Measurements from ENCODE around the gene ASB11. TPM values are rescaled to one million over a fixed set of nuclear protein-coding genes. Genes with fewer than 3 reads are reported as not detected.
"Not testable (repeated sequence)": the region's sequence is repeated elsewhere in the genome, so short reads cannot be mapped to it uniquely, and the experiment has no call there.

ASB11 gene
- total RNA-seq, 4 donors from 2014 or later = 0.20 TPM; not detected in 3

DNA sequence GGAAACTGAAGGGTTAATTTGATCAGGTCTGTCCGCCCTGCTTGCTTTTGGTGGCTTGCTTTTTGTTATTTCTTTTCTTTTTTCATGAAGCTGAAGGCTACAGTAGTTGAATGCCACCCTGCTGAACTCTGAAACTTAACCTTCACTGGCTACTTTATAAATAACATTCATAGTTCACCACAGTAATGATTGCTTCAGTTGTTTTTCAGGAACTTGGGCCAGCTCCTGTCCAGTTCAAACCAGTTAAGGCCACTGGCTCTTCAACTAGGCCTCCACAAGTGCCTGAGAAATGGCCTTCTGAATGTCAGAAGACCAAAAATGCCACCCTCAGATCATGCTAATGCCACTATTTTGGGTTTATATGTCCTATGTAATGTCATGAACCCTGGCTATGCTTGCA, 37.8 kb downstream of the ASB11 start:
- Histone ChIP-seq H3K9me3 (no peaks in the 10 kb centered on the region), H3K36me3 (no peaks in the 10 kb centered on the region)
- WGBS, 2 donors = 45 to 52% methylated on average over 1 of the region's 1 CpG

DNA sequence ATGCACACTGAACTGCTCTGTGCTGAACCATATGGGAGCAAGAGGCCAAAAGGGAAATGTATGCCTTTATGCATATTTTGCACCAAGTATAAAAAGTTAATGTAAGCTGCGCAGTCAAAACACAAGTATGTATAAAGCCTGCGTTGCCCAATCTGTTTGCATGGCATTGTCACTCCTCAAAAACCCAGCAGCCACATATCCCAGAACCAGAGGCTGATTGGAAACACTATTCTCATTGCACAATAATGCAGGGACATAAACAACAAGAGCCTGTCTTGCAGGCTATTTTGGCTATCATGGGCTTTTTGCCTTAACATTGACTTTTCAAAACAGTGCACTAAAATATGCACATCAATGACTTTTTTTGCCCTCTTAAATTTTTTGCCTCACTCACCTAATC, 40.5 kb downstream of the ASB11 start:
- TF ChIP-seq, protein P1, sequence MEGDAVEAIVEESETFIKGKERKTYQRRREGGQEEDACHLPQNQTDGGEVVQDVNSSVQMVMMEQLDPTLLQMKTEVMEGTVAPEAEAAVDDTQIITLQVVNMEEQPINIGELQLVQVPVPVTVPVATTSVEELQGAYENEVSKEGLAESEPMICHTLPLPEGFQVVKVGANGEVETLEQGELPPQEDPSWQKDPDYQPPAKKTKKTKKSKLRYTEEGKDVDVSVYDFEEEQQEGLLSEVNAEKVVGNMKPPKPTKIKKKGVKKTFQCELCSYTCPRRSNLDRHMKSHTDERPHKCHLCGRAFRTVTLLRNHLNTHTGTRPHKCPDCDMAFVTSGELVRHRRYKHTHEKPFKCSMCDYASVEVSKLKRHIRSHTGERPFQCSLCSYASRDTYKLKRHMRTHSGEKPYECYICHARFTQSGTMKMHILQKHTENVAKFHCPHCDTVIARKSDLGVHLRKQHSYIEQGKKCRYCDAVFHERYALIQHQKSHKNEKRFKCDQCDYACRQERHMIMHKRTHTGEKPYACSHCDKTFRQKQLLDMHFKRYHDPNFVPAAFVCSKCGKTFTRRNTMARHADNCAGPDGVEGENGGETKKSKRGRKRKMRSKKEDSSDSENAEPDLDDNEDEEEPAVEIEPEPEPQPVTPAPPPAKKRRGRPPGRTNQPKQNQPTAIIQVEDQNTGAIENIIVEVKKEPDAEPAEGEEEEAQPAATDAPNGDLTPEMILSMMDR (IDR thresholded peaks at IDR 0.05) = no peak
- no peak for TF ChIP-seq POLR2A (IDR thresholded peaks at IDR 0.05)
- H3K27ac ChIP-seq = no peak overlapping the region
- no peaks in the 10 kb centered on the region for H3K27me3 ChIP-seq
- DNase-seq = no peak
- H3K4me3 ChIP-seq (replicated peaks in 1 of 3) = no peak overlapping the region
- no peaks in the 10 kb centered on the region for H3K36me3 ChIP-seq
- WGBS, 2 donors = 97 to 100% methylated on average over 2 of the region's 2 CpGs
- intact Hi-C loops (cut with DNase I) = no loop called here
- no peaks in the 10 kb centered on the region for H3K9me3 ChIP-seq
- H3K4me1 ChIP-seq = no peaks in the 10 kb centered on the region

More for the DNA sequence above, 37.8 kb downstream of the ASB11 start:
- Histone ChIP-seq H3K27ac (no peak overlapping the region), H3K4me3 (replicated peaks in 1 of 3) (no peak overlapping the region), H3K4me1 (no peaks in the 10 kb centered on the region), H3K27me3 (no peaks in the 10 kb centered on the region)
- intact Hi-C loops (cut with DNase I) = no loop called here
- TF ChIP-seq, protein P1 (IDR thresholded peaks at IDR 0.05) = no peak
- no peak for TF ChIP-seq POLR2A (IDR thresholded peaks at IDR 0.05)
- peak; percentile 6 to 34 for DNase-seq

DNA sequence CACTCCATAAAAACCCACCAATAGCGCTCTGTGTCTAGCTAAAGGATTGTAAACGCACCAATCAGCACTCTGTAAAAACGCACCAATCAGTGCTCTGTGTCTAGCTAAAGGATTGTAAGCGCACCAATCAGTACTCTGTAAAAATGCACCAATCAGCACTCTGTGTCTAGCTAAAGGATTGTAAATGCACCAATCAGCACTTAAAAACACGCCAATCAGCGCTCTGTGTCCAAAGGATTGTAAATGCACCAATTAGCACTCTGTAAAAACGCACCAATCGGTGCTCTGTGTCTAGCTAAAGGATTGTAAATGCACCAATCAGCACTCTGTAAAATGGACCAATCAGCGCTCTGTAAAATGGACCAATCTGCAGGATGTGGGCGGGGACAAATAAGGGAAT, 42.2 kb downstream of the ASB11 start:
- H3K4me3 ChIP-seq (replicated peaks in 1 of 3); H3K27me3 ChIP-seq; H3K36me3 ChIP-seq; DNase-seq; H3K4me1 ChIP-seq; intact Hi-C loops (cut with DNase I); H3K9me3 ChIP-seq; H3K27ac ChIP-seq: not testable (repeated sequence)
- 95% methylated on average over 10 of the region's 10 CpGs for WGBS, 2 donors

DNA sequence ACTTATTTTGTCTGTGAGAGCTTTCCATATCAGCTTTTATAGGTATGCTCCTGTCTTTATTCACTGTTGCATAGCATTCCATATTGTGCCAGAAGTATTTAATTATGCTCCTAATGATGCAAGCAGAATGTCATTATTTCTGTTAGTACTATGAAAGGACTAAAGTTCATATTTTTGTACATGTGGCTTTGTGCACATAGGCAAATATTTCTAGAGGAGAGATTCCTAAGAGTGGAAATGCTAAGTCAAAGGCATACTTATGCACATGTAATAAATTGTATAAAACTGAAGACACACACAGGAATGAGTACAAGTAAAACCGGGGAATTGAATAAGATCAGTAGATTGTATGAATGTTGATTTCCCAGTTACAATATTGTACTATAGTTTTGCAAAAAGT, 43.7 kb downstream of the ASB11 start:
- Histone ChIP-seq H3K9me3 (no peaks in the 10 kb centered on the region), H3K4me1 (no peaks in the 10 kb centered on the region), H3K27me3 (no peaks in the 10 kb centered on the region), H3K27ac (no peak overlapping the region), H3K36me3 (no peaks in the 10 kb centered on the region), H3K4me3 (replicated peaks in 1 of 3) (no peak overlapping the region)
- DNase-seq = no peak
- WGBS, 2 donors = 83 to 94% methylated on average over 1 of the region's 1 CpG
- TF ChIP-seq POLR2A (IDR thresholded peaks at IDR 0.05) = no peak
- intact Hi-C loops (cut with DNase I) = no loop called here

DNA sequence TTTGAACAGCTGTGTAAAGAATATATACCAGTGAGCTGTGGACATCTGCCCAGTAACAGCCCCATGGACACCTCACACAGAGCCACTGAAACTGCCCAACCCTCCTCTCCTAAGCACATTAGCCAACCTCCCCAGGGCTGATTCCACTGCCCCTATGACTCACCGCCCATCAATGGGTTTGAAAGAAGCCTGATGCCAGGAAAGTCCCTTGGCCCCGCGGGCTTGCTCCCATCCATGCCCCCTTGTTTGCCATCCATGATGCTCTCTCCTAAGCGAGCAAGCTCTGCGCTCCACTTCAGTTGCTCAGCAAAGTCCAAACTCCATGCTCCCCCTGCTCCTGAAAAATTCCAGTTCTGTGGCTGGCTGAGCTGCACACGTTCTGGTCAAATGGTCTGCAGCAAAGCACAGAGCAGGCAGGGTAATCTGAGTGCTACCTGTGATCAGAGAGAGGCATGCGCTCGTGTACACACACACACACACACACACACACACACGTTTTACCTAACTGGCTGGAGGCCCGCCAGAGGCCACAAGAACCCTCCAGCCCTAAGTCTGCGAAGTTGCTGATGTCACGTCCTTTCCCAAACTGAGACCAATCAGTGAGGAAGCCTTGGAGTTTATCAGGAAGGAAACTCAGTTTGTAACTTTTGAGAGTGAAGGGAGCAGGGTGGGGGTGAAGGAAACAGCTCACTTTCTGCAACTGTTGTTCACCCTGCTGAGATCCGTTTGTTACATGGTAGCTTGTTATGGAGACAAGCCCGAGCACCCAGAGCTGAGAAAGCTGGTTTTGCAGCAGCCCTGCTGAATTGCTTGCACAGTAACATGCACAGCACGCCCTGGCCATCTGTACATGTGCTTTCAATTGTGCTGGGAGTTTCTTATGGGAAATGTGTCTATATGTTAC, 45.6 kb downstream of the ASB11 start, which contains the start of gene ASB9:
Gene ASB9 (minus strand): TSS at position 466 of the 904 bp plus-strand sequence. CDS start 209 bp downstream, at position 257.
- Histone ChIP-seq H3K27ac (peak within 1 kb of the TSS; percentile 56 to 76 (median 64)), H3K4me3 (replicated peaks in 1 of 3) (no peak within 1 kb of the TSS), H3K4me1 (no peaks in the 10 kb centered on the region), H3K36me3 (no peaks in the 10 kb centered on the region), H3K9me3 (no peaks in the 10 kb centered on the region), H3K27me3 (no peaks in the 10 kb centered on the region)
- peak; percentile 85 to 86 for DNase-seq
- peak in 1 of 2 donors; percentile 26 for TF ChIP-seq POLR2A (IDR thresholded peaks at IDR 0.05)
- TF ChIP-seq, protein P1 (IDR thresholded peaks at IDR 0.05) = no peak
- intact Hi-C loops (cut with DNase I) = no loop called here
- 4 to 9% methylated on average over 3 to 9 of the region's 15 CpGs for WGBS, 2 donors

DNA sequence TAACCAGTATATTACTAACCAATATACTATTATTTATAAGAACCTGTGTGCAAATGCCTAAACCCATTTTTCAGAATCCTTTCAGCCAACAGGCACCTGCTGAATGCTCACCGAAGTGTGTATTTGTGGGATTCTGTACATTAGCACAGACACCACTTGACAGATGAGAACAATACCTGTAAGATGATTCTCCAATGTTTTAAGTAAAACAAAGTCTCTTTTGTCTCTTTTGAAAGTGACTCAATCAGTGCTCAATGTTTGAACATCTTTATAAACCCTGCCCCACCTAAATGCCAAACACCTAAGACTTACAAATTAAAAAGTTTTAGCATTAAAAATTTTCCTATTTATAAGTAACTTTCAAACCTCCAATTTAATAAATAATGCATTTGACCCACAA, 46.3 kb downstream of the ASB11 start:
- Histone ChIP-seq H3K27me3 (no peaks in the 10 kb centered on the region), H3K4me1 (no peaks in the 10 kb centered on the region), H3K9me3 (no peaks in the 10 kb centered on the region), H3K4me3 (replicated peaks in 1 of 3) (no peak overlapping the region), H3K36me3 (no peaks in the 10 kb centered on the region), H3K27ac (peak overlapping the region in 2 of 3 donors; percentile 56 to 76)
- intact Hi-C loops (cut with DNase I) = no loop called here
- WGBS, 2 donors = 58 to 70% methylated on average over 1 of the region's 1 CpG
- TF ChIP-seq POLR2A (IDR thresholded peaks at IDR 0.05) = no peak
- TF ChIP-seq, protein P1 (IDR thresholded peaks at IDR 0.05) = no peak
- DNase-seq = no peak
